HCEC 1CT (cell line): ENCODE measurements around the gene CEP97.
"Not testable (repeated sequence)": the region's sequence is repeated elsewhere in the genome, so short reads cannot be mapped to it uniquely, and the experiment has no call there.

Source experiments
- DNase-seq: peaks from one replicate; pipeline ENCODE4 v3.0.0-alpha.2; 2017

CEP97 gene

DNA sequence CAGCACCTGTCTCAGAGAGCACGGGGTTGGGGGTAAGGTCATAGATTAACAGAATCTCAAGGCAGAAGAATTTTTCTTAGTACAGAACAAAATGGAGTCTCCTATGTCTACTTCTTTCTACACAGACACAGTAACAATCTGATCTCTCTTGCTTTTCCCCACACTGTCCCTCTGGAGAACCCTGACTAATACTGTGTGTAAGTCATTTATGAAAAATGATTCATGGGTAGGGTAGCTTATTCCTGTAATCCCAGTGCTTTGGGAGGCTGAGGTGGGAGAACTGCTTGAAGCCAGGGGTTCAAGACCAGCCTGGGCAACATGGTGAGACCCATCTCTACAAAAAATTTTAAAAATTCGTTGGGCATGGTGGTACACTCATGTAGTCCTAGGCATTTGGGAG lies 19.8 kb upstream of the CEP97 start:
- DNase-seq, result peak; percentile 48

DNA sequence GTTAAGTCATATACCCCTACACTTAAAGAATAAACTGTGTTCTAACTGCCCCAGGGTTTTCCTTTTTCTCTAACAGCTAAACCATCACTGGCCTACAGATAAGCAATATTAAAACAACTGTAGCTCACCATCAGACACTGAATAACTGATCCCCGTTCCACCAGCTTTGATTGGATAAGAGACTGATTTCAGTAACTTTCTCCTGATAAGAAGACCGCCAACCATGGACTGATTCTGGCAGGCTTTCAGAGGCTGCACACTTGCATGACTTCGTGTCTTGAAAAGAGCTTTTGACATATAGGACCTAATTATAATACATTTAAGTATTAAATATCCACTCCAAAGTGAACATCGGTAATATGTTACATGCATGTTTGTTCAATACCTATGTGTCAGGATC lies 15.3 kb upstream of the CEP97 start:
- DNase-seq, result no peak

DNA sequence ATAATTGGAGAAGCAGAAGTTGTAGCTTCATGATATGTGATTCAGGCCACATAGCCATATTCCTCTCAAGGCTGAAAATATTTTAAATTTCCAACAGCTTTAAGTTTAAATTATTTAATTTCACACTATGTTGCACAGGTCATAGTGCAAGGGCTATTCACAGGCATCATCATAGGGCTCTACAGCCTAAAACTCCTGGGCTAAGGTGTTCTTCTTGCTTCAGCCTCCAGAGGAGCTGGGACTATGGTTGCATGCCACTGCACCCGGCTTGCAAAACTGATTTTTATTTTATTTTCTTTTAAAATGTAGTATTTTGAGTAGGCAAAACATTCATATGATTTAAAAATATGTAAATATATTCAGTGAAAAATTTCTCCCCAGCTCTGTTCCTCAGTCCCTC lies 6.0 kb upstream of the CEP97 start:
- no peak for DNase-seq

DNA sequence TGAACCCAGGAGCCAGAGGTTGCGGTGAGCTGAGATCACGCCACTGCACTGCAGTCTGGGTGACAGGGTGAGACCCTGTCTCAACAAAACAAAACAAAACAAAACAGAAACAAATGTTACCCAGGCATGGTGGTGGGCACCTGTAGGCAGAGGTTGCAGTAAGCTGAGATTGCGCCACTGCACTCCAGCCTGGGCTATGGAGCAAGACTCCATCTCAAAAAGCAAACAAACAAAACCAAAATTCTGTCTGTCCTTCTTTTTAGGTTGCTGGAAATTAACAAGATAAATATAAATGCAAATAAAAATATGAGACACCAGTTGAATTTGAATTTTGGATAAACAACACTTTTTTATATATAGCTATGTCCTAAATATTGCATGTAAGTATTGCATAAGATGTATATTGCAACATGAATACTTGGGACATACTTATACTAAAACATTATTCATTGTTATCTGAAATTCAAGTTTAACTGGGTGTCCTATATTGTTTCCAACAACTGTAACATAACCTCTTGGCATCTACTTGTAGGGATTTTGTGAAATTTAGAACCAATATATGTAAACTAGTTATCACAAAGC lies 4.7 kb upstream of the CEP97 start:
- peak; percentile 14 for DNase-seq

DNA sequence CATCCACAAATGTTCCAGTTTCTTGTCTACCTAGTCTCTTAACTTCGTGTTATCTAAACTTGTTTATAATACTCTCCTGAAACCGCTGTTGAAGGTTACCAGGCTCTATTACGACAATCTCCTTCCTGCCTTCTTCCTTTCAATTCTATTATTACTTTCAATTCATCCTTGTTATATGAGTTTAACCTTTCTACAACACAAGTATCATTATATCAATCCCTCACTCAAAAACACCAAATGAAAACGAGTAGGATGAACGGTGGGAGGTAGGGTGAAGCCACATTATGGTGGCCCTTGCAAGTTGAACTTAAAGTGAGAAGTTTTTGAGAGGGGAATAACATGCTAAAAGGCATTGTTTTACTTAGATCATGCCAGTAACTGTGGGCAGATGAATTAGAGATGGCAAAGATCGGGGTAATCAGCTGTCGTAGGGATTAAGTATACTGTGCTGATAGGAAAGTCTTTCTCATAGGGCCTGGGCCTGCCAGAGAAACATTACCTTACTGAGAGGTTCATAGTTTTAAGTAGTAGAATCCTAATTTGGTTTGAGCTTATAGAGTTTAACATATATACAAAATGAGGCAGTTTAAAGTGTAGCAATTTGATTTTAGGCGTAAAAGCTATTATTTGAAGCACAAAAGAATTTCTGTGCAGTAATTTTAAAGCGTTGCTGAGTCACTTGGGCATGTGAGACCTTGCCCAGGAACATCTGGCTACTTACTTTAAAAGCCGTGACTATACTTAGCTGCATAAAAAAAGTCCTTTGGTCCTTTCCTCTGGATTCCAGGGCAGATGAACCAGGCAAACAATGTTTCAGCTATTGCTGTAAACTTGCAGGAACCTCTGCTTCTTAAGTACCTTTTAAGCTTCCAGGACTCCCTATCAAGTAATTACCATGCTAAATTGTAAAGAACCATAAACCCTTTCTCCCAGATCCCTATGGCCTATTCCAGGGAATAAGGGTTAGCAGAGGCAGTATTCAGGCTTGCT lies 3.3 kb upstream of the CEP97 start:
- DNase-seq, result peak; percentile 1

DNA sequence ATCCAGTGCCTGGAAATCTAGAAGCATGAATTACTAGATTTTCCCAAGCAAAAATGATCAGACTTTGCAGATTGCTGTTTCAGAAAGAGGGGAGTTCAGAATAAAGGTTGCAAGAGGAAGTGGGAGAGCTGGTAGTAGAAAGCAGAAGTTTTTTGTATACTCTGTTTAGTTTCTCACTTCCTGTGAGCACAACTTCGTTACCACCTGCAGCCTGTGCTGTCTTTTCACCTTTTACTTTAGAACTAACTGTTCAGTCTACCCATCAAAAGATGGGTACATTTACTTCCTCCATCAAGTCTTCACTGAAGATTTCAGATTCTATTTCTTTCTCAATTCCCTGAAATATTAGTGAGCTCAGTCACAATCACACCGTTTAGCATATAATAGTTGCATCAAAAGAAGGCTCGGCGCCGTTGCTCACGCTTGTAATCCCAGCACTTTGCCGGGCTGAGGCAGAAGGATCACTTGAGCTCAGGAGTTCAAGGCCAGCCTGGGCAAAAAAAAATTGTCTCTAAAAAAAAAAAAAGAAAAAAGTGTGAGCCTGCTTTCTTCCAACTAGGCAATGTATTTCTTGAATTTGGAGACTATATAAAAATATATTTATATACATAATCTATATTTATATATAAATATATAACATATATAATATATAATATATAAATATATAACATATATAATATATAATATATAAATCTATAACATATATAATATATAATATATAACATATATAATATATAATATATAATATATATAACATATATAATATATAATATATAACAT lies 1.8 kb upstream of the CEP97 start:
- DNase-seq, result no peak

DNA sequence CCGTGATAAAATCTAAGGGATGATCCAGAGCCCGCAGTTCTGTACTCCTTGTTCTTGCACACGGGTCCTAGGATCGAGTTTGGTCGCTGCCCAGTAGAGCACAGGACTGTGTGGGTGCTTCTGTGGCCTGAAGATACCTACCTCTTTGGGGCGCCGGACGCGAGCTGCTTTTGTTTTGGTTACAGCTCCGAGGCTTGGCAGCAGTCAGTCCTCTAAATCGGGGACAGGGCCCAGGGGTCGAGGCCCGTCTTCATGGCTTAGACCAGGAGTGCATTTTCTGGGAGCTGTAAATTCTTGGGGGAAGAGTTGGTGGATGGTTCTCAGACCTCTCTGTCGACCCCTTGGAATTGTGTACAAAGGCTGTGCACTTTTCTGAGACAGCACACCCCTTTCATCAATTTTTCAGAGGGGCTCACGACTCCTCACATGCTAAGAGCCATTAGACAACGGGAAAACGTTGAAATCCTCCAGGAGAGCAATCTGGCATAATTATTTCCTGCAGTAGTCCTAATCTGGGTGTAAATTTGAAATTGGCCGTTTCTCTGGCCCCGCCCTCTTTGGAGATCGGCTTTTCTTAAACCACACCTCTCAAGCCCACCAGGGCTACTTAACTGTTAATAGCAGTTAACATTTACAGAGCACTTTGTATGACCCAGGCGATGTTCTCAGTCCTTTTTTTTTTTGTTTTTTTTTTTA lies 928 bp downstream of the CEP97 start:
- DNase-seq, result no peak

DNA sequence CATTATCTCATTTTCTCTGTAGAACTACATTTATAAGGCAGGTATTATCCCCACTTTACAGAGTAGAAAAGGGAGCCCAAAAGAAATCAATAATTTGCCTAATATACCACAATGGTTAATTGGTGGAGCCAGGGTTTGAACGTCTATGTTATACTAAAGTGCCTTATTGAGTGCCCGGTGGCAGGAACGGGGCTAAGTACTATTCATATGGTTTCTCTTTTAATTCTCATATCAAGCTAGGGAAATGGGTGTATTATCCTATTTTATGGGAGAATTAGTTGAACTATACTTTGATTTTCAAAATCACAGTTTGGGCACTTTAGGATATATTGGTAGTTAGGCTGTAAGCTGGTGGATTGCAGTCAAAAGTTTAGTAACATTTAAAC lies 1.5 kb downstream of the CEP97 start:
- DNase-seq, result no peak

DNA sequence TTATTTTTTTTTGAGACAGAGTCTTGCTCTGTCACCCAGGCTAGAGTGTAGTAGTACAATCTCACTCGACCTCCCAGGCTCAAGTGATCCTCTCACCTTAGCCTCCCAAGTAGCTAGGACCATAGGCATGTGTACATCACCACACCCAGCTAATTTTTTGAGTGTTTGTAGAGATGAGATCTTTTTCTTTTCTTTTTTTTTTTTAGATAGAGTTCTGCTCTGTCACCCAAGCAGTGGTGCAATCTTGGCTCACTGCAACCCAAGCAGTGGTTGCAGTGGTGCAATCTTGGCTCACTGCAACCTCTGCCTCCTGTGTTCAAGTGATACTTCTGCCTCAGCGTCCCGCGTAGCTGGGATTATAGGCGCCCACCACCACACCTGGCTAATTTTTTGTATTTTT lies 5.2 kb downstream of the CEP97 start:
- DNase-seq, result no peak

DNA sequence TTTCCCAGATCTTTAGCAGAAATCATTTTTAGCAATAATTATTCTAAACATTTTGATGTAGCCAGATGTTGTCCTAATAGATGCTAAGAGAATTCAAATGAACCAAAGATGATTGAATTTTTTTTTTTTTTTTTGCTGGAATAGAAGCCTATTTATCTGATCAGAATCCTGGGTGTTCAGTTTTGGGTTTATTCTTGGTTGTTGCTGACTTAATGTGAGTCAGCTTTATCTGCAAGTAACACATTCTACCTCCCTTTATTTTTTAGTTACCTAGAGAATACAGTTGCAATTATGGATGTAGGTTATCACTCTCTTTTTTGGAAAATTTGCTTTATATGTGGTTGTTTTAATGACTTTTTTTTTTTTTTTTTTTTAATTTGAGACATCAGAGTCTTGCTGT lies 6.4 kb downstream of the CEP97 start:
- no peak for DNase-seq

DNA sequence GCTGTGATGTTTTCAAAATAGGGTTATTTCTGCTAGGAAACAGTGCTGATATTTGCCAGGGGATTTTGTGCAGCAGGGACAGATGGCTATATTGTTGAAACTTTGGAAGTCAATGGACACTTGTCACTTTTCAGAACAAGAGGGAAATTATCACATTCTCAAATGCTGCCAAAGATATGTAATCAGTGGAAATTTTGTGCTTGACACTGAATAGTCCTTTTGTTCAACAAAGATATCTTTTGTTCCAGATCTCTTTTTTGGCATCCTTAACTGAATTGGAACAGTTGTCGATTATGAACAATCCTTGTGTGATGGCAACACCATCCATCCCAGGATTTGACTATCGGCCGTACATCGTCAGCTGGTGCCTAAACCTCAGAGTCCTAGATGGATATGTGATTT lies 7.8 kb downstream of the CEP97 start:
- no peak for DNase-seq

DNA sequence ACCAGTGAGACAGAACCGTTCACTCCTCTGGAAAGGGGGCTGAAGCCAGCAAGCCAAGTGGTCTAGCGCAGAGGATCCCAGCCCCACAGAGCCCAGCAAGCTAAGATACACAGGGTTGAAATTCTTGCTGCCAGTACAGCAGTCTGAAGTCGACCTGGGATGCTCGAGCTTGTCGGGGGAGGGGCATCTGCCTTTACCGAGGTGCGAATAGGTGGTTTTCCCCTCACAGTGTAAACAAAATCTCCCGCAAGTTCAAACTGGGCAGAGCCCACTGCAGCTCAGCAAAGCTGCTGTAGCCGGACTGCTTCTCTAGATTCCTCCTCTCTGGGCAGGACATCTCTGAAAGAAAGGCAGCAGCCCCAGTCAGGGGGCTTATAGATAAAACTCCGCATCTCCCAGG lies 11.4 kb downstream of the CEP97 start:
- DNase-seq, result no peak

DNA sequence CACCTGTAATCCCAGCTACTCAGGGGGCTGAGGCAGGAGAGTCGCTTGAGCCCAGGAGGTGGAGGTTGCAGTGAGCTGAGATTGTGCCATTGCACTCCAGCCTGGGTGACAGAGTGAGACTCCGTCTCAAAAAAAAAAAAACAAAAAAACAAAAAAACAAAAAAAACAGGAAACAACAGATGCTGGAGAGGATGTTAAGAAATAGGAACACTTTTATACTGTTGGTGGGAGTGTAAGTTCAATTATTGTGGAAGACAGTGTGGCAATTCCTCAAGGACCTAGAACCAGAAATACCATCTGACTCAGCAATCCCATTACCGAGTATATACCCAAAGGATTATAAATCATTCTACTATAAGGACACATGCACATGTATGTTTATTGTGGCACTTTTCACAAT lies 17.5 kb downstream of the CEP97 start:
- not testable (repeated sequence) for DNase-seq

DNA sequence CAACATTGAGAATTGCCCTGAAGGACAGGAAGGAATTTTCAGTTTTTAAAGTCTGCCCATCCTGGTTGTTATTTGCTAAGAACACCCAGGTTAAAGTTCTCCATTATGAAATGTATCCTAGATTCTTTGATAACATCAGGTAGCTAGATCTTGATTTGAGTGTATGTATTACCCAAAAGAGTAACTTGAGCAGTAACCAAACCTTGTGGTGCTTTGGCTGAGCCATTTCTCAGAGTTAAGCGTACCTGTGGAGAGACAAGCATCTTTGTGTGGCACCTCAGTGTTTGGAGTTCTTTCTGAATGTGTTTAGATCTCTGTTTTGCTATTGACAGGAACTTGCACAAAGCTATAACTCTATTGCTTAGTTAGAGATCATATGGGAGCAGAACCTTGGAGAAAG lies 20.4 kb downstream of the CEP97 start:
- no peak for DNase-seq

DNA sequence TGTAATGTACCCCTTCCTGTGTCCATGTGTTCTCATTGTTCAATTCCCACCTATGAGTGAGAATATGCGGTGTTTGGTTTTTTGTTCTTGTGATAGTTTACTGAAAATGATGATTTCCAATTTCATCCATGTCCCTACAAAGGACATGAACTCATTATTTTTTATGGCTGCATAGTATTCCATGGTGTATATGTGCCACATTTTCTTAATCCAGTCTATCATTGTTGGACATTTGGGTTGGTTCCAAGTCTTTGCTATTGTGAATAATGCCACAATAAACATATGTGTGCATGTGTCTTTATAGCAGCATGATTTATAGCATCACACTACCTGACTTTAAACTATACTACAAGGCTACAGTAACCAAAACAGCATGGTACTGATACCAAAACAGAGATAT lies 21.5 kb downstream of the CEP97 start:
- not testable (repeated sequence) for DNase-seq

DNA sequence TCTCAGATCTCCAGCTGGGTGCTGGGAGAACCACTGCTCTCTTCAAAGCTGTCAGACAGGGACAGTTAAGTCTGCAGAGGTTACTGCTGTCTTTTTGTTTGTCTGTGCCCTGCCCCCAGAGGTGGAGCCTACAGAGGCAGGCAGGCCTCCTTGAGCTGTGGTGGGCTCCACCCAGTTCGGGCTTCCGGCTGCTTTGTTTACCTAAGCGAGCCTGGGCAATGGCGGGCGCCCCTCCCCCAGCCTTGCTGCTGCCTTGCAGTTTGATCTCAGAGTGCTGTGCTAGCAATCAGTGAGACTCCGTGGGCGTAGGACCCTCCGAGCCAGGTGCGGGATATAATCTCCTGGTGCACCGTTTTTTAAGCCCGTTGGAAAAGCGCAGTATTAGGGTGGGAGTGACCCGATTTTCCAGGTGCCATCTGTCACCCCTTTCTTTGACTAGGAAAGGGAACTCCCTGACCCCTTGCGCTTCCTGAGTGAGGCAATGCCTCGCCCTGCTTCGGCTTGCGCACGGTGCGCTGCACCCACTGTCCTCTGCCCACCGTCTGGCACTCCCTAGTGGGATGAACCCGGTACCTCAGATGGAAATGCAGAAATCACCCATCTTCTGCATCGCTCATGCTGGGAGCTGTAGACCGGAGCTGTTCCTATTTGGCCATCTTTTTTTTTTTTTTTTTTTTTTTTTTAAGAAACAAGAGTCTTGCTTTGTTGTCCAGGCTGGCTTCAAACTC lies 29.1 kb downstream of the CEP97 start:
- DNase-seq, result not testable (repeated sequence)

DNA sequence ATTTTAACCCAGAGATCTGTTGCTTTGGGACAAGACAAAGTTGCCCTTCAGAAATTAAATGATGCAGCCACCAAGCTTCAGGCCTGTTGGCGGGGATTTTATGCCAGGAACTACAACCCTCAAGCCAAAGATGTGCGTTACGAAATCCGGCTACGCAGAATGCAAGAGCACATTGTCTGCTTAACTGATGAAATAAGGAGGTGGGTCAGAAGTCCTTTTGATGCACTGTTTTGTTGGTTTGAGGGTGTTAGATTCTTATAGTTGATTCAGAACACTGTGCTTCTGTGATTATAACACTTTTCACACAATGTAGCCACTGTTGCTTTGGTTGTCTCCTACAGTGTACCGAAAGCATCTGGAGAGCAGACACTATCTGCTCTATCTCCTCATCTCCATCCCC lies 33.8 kb downstream of the CEP97 start:
- DNase-seq, result no peak

DNA sequence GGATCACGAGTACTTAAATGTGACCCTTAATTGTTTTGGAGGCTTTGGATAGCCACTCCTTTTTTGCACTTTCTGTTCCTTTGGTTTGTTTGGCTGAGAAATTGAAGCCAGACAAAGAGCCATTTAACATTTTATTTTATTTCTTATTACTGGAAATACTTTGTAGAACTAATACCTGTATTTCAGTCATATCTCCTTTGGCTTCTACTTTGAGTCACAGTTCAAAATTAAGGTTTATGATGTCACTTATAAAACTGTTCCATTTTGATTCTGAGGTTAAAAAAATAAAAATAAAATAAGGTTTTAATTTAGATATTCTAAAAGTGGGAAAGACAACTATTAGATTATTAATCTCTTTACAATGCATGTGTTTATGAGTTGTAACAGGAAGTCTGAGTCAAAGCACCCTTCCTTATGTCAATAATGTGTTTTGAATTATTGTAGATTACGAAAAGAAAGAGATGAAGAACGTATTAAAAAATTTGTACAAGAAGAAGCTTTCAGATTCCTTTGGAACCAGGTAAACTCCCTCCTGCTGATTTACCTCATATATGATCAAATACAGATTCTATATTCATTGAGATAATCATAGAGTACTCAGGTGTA lies 37.7 kb downstream of the CEP97 start:
- DNase-seq, result no peak

DNA sequence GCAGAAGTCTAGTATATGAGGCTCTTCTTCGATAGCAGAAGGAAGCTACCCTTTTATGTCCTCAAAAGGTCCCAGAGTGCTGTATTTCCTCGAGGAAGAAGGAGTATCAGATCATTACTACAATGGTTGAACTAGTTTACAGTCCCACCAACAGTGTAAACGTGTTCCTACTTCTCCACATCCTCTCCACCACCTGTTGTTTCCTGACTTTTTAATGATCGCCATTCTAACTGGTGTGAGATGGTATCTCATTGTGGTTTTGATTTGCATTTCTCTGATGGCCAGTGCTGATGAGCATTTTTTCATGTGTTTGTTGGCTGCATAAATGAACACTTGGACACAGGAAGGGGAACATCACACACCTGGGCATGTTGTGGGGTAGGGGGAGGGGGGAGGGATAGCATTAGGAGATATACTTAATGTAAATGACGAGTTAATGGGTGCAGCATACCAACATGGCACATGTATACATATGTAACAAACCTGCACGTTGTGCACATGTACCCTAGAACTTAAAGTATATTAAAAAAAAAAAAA lies 53.4 kb downstream of the CEP97 start:
- DNase-seq, result not testable (repeated sequence)

DNA sequence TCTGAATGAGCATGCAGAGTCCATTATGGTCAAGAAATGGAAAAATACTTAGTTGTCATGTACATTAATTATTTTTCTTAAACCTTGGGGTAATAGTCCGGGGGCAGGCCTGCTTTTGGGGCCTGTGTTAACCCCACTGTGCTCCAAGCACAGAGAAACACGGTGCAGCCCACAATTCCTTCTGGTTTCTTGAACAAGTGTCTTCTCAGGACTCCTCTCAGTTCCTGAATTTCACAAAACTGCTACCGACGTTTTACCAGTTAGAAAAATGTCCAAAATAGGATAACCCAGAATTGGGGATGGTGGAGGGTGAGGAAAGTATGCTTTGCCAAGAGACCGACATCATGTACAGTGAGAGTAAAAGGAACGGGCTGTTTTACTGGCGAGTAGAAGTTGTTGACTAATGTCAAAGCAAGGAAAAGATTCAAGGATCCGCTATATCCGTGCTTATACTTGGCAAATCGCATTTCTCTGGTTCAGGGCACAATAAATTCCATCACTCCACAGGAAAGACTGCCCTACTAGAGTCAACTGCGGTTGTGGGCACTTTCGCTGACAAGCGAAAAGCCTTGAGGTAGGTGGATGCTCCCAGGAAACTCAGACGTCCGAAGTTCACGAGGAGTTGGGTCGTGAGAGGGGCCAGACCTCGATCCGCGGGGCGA lies 54.1 kb downstream of the CEP97 start:
- no peak for DNase-seq
